CD4-positive, alpha-beta T cell treated with Interleukin-21 for 1 hour (primary cell): ENCODE data around the gene PDRG1.
A peak's percentile ranks its signal among the peaks of the same experiment; 100 is the strongest.

Source experiments
- DNase-seq: peaks from one replicate; pipeline ENCODE4 v3.0.0-alpha.2; 2020

PDRG1 gene

DNA sequence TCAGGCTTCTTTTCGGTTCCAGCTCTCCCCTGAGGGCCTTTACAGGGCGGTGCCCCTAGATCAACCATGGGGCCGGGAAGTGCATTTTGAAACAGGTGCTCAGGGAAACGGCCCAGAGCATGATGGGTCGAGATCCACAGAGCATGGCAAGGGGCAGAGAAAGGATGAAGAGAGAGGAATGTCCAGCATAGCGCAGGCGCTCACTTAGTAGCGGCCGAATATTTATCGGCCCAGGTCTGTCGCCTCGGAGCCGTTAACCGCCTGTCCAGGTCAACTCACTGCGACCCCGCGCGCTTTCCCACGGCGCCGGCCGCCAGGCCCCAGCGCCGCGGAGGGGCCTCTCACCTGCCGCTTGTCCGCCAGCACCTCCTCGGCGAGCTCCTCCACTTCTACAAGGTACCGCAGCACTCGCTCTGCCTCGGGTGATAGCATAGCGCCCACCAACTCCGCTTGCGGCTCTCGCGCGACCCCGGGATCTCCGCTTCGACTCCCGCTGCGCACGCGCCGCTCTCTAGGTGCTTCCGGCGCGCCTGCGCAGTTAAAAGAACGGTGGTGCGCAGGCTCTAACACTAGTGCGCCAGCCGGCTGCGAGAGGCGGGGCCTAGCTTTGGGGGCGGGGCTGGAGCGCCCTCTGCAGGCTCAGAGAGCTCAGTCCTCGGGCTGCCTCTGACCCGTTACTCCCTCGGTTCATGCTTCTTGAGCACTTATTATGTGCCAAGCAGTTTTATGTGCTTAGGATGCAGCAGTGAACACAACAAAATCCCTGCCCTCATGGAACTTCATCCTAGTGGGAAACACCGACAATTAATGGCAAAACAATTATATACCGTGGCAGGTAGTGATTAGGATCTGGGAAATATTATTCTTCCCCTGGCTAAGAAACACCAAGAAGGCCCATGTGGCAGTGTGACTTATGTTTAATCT lies at the start of gene PDRG1:
Gene PDRG1 (minus strand): TSS at position 517 of the 924 bp plus-strand sequence. CDS start 85 bp downstream, at position 432.
- DNase-seq, result peak; percentile 97

DNA sequence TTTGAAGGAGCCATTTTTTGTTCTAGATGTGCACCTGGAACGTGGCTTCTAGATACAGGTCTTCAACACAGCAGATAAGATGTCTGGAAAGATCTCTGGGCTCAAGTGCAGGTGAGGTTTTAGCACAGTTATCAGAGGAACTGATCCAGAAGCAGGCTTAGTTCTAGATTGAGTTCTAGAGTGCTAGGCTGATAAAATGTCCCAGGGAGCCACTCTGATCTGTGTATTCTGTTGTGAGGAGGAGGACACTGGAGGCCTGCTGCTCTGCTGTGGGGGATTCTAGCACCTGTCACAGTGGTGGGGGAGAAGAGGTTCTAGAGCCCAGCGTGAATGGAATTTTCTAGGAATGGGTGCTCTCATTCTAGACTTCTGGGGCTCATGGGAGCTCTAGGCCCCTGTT lies 46.4 kb upstream of the PDRG1 start:
- no peak for DNase-seq

DNA sequence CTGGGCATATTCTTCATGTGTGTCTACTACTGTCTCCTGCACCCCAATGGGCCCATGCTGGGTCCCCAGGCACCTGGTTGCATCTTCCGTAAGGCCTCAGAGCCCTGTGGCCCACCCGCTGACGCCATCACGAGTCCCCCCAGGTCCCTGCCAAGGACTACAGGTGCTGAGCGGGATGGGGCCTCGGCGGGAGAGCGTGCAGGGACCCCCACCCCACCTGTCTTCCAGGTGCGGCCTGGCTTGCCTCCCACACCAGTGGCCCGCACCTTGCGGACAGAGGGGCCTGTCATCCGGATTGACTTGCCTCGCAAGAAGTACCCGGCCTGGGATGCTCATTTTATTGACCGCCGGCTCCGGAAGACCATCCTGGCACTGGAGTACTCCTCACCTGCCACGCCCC lies 45.1 kb upstream of the PDRG1 start:
- no peak for DNase-seq

DNA sequence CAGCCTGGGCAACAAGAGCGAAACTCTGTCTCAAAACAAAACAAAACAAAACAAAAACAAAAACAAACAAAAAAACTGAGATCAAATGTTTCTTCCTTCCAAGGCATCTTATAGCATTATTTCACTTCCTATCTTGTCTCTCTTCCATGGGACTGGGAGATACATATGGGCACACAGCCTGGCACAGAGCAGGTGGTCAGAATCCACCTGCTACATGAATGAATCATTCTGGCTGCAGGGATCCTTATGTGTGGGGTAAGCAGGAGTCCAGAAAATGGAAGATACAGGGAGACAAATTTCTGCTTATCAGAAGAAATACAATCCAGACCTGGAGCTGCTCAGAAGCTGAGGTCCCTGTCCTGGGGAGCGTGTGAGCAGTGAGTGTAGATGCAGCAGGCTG lies 40.2 kb upstream of the PDRG1 start:
- no peak for DNase-seq

DNA sequence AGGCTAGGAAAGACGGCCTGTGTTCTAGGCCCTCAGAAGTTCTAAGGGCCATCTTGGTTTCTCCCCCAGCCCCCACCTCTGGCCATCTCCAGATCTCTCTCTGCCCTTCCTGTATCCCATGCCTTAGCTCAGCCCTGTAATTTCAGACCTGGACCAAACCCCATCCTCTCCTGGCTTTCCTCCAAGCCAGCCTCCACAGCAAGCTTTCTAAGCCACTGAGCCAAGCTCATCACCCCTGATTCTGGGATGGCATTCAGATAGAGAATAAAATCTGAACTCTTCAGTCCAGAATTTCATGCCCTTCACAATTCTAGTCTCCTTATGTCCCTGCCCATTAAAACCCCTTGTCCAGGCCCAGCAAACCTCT lies 39.5 kb upstream of the PDRG1 start:
- no peak for DNase-seq

DNA sequence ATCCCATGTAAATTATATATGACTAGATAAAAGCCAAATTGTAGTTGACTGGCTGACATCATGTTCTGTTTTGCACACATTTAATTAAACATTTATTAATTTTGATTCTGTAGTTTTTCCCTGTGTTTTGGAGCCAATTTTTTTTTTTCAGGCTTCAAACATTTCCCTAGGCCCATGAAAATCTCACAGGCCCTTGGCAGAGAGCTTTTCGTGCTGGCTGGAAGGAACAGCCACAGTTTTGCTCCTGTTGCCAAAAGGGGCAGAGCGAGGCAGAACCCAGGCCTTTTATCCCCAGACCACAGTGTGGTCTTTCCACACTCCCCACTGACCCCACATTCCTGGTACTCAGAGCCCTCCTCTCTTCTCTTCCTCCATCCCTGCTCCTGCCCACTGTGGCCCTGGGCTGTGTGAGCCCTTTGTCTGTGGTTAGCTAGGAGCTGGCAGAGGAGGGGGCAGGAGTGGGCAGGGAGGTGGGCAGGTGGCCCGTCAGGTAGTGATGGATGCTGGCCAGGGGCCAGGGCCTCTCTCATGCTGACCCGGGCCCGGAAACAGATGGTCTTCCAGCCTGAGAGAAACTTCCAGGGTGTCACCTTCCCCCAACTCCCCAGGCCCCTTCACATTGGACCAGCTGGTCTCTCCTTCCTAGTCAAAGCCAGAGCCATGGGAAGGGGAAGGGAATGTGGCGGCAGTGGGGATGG lies 38.9 kb upstream of the PDRG1 start:
- DNase-seq, result no peak

DNA sequence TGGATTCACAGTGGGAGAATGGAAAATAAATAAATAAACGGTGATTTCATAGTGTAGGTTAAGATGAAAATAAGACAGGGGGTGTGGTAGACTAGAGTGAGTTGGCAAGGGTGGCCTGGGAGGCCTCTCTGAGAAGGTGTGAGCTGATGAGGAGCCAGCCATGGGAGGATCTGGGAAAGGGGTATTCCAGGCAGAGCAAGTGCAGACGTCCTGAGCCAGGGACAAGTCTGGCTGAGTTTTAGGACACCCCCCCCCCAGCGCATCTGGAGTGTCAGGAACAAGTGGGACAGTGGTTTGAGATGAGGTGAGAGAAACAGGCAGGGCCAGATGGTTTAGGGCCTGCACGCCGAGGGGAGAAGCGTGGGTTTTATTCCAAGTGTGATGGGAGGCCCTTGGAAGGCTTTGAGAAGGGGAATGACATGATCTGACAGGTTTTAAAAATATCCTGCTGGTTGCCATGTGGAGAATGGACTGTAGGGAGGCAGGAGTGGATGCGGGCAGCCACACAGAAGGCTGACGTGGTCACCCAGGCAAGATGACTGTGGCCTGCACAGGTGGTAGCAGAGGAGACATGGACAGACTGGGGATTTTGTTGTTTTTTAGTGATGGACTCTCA lies 37.3 kb upstream of the PDRG1 start:
- DNase-seq, result no peak

DNA sequence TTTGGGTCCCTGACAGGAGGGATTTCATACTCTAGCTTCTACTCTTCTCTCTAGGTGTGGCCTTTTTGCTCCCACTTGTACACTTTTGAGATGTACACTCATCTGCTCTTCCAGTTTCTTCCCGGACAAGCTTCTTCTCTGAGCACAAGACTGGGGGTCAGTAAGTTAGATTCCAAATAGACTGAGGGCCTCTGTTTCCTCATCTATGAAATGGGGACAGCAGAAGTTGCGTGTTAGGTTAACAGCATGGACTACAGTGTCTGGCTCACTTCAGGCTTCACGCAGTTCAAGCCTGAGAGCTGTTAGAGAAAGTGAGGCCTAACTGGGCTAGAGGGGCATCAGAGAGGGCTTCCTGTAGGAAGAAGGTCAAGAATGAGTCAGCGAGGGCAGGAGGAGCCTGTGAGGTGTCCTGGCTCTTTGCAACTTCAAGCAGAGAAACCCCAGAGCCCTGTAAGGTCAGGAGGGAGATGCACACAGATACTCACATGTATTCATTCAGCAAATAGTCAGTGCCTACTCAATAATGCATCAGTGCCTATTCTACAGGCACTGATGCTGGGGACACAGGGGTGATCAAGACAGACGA lies 36.7 kb upstream of the PDRG1 start:
- DNase-seq, result no peak

DNA sequence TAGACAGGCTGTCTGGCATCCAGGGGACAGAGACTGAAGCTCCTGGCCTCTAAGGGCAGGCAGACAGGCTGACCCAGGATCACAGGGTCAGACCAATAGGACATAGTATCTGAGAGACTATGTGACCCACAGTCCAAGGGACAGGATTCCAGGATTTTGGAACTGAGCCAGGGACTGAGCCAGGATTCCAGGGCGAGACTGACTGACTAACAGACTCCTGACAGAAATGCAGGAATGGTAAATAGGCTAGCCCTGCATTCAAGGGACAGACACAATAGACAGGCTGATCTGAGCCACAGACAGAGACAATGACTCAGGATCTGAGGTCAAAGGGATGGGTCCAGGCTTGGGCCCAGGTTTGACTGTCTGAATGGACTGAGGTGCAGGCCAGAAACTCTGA lies 35.9 kb upstream of the PDRG1 start:
- DNase-seq, result no peak

DNA sequence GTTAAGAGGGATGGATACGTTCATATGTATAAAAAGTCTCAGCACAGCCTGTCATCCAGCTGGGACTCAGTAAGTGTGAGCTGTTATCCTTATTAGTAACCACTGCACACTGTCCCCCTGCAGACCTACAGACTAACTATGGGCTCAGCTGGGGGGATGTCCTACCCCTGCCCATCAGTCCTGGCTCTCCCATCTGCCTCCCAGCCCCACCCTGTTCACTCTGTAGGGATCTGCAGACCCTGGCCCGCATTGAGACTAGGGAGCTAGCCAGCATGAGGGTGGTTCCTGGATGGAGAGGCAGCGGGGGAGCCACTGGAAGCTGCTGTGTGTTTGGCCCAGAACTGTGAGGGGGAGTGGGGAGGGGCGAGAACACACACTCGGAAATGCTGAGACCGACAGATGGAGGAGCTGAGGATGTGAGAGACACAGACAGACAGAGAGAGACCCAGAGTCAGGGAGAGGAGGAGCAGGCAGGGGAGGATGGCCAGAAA lies 33.2 kb upstream of the PDRG1 start:
- no peak for DNase-seq

DNA sequence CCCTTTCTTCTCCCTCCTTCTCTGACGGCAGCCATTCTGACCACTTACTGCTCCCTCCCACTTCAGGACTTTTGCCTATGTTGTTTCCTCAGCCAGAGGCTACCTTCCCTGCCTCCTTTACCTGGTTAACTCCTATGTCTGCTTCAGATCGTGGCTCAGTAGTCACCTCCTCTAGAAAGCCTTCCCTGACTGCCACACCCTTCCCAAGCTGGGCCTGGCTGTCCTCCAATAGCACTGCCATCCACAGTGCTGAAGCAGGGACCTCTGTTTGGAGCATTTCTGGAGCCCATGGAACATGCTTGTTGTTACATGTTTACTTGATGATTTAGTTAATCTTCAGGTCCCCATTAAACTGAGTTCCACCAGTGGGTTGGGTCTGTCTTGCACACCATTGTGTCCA lies 29.9 kb upstream of the PDRG1 start:
- no peak for DNase-seq

DNA sequence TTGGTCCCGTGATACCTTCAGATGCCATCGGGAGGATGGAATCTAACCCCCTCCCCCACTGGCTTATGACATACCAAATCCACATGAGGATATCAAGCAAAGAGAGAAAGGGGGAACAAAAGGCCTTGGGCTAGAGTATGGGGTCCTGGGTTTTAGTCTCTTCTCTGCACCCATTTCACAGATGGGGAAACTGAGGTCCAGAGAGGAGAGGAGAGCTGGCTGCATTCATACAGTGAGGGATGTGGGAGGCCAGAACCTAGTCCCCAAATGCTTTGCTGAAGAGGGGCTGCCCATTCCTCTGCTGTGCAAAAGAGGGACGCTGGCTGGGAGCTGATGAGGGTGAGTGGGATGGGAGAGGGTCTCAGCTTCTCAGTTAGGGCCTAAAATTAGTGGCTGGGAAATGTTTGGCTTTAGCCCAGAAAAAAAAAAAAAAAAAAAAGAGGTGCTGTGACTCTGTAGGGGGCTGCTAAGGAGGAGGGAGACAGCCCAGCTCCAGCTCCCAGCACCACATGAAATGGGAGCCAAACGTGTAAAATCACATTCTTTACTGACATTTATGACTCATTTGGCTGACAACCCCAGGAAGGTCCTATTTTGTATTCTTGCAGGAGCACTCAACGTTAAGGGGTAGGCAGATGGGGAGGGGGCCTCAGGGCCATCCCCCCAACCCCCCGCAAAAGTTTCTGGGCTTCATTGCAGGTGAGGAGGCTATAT lies 28.0 kb upstream of the PDRG1 start:
- no peak for DNase-seq

DNA sequence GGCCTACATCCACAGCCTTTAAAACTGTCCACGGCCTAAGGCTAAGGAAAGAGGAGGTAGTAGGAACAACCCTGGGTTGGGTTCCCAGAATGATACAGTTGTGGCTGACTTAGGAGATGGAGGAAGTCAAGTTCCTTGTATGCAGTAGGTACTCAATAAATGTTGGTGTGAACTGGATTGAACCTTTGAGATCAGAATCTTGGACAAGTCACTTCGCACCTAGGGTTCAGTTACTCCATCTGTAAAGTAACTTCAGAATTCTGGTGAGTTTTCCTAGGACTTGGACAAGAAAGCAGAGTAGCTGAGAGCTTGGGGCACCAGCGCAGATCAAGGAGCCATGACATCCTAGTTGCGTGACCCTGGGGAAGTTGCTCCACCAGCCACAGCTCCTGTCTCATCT lies 25.2 kb upstream of the PDRG1 start:
- no peak for DNase-seq

DNA sequence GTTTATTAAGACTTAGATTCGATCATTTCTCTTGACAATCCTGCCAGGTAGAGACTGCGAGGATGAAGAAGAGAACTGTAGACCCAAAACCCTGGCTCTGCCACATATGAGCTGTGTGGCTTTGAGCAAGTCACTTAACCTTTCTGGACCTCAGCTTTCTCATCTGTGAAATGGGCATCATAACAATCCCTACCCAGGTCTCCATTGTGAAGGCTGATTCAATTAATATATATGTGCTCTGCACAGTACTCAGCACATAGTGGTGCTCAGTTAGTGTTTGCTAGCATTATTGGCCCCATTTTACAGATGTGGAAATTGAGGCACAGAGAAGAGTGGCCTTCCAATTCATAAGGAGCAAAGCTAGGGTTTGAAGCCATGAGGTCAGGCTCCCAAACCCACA lies 24.0 kb upstream of the PDRG1 start:
- DNase-seq, result no peak

DNA sequence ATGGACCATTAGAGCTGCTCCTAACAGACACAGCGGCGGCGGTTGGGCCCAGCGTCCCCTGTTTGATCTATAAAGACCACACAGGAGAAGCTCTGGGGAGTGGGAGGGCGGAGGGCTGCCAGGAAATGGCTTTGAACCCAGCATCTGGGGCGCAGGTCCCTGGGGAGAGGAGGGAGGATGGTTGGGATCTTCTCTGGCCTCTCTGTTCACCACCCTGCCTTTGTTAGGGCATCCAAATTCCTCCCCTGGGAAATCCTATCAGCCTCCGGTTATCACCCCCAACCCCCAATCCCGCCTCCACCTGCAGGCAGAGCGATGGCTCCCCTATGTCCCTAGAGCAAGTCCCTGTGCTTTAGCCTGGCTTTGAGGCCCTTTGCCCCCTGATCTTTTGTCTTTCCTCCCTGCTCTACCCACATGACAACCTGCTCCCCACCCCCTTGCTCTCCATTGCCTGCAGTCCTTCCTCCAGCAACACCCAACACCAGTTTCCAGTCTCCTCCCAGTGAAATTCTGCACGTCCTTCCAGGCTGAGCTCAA lies 23.2 kb upstream of the PDRG1 start:
- no peak for DNase-seq

DNA sequence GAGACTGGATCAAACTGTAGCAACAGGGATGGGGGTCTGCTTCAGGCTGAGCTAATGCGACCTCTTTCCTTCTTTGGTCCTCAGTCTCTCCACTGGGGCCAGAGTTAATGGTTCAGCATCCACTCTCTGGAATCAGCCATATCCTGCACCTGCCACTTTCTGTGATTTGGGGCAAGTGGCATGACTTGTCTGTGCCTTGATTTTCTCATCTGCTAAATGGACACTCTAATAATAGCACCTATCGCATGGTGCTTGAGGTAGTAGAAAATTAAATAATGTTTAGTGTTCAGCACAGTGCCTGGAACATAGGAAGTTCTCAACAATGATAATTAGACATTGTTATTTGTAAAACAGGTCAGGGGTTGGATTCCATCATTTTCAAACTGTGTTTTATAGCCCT lies 22.4 kb upstream of the PDRG1 start:
- no peak for DNase-seq

DNA sequence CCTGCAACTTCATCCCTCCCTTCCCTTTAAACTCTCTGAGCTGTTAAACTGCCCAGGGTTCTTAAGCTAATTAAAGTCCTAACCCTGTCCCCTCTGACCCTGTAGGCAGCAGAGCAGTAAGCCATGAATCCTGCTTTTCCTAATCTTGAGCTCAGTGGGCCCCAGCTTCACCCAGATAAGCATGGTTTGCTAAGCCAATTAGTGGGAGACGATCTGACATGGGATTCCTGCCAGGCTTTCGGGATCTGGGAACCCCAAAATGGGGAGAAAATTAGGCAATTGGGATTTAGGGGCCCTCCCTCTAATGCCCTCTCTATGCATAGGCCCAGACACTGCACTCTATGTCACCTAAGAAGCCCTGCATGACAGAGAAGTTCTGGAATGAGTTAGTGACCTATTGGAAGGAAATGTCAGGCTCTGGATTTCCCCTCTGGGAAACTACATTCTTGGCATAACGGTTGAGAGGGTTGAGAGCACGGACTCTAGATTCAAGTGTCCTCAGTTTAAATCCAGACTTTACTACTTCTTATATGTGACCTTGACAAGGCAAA lies 20.7 kb upstream of the PDRG1 start:
- no peak for DNase-seq

DNA sequence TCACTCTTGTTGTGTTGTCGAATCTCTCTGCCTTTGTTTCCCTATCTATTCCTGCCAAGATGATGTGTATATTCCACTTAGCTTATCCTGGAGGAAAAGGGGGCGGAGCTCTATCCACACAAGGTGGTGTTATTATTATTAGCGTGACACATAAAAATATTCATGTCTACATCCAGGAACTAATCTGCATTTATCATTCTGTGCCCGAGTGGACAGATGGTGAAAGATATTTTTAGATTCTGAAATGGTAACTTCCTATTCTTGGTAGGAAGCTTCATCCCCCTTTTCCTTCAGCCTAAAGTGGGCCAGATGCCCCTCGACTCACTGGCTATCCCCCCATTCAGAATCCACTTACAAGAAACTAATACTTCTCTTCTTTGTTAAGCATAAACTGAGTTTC lies 18.1 kb upstream of the PDRG1 start:
- DNase-seq, result no peak

DNA sequence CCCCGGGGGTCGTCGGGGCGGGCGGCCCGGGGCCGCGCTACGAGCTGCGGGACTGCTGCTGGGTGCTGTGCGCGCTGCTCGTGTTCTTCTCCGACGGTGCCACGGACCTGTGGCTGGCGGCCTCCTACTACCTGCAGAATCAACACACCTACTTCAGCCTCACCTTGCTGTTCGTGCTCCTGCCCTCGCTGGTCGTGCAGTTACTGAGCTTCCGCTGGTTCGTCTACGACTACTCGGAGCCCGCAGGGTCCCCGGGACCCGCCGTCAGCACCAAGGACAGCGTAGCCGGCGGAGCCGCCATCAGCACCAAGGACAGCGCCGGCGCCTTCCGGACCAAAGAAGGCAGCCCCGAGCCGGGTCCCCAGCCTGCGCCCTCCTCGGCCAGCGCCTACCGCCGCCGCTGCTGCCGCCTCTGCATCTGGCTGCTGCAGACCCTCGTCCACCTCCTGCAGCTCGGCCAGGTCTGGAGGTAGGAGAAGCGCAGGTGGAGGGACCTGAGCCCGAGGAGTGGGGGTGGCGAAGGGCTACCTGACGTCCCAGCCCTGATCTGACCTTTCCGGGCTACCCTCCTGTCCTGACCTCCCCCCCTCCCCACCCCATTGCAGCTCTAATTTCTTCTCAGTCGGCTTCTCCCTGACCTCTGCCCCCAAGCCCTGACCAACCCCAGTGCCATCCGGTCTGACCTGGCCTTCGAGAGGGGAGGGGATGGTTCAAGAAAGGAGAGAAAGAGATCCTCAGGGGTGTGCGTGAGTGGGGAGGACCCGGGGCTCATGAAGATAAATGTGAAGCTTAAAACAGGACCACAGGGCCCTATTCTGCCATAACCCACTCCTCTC lies 16.7 kb upstream of the PDRG1 start:
- DNase-seq, result peak; percentile 80

DNA sequence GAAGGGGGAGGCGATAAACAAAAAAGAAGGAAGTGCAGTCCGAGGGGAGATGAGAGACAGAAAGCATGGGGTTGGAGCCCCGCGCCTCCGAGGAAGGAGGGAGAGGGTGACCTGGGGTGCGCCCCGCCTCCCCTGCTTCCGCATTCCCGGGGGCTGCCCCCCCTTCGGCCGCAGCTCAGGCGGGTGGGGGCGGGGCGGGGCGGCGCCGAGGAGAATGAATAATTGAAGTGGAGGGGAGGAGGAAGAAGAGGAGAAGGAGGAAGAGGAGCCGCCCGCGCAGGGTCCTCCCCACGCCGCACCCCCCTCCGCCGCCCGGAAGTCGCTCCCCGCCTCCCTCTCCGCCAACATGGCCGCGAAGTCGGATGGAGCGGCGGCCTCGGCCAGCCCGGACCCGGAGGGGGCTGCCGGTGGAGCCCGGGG lies 16.0 kb upstream of the PDRG1 start, which contains the start of gene XKR7:
Gene XKR7 (plus strand): TSS at position 322 of the 420 bp plus-strand sequence. CDS start 25 bp downstream, at position 347.
- DNase-seq, result no peak
